H9 (cell line): ENCODE data around the gene ZBTB20. TPM values are rescaled to one million over a fixed set of nuclear protein-coding genes. Genes with fewer than 3 reads are reported as not detected.

ENCODE experiments used
- DNase-seq: peaks from one replicate; pipeline ENCODE4 v3.0.0-alpha.2; 2017
- H2AFZ ChIP-seq: one replicate; pipeline ENCODE4 v1.6.1; 2013; ENCODE audit warnings: mild to moderate bottlenecking, low read length, control low read depth, moderate library complexity
- H2AK5ac ChIP-seq: 2 replicates; pipeline ENCODE4 v1.6.1; 2013; ENCODE audit warnings: low read length, control low read depth, mixed read lengths; ENCODE audit not compliant: insufficient read length
- H2BK120ac ChIP-seq: one replicate; pipeline ENCODE4 v1.6.1; 2013; ENCODE audit warnings: low read depth, mild to moderate bottlenecking, low read length, control low read depth, inconsistent platforms; ENCODE audit not compliant: poor library complexity, severe bottlenecking
- H2BK12ac ChIP-seq: 2 replicates; pipeline ENCODE4 v1.6.1; 2013; ENCODE audit warnings: low read length, control low read depth, mixed read lengths, low read depth; ENCODE audit not compliant: insufficient read length
- H2BK15ac ChIP-seq: 2 replicates; pipeline ENCODE4 v1.6.1; 2013; ENCODE audit warnings: low read depth, low read length, control low read depth
- H2BK20ac ChIP-seq: one replicate; pipeline ENCODE4 v1.6.1; 2013; ENCODE audit warnings: low read depth, mild to moderate bottlenecking, low read length, control low read depth, inconsistent platforms; ENCODE audit not compliant: poor library complexity, severe bottlenecking
- H2BK5ac ChIP-seq: 2 replicates; pipeline ENCODE4 v1.6.1; 2013; ENCODE audit warnings: low read length, control low read depth, mixed read lengths; ENCODE audit not compliant: insufficient read length
- H3K14ac ChIP-seq: 2 replicates; pipeline ENCODE4 v1.6.1; 2013; ENCODE audit warnings: low read length, control low read depth; ENCODE audit not compliant: insufficient read depth
- H3K18ac ChIP-seq: 2 replicates; pipeline ENCODE4 v1.6.1; 2013; ENCODE audit warnings: low read depth, mild to moderate bottlenecking, mixed read lengths, low read length, control low read depth; ENCODE audit not compliant: insufficient read length
- H3K23ac ChIP-seq: 2 replicates; pipeline ENCODE4 v1.6.1; 2013; ENCODE audit warnings: low read length, control low read depth, mixed read lengths, low read depth; ENCODE audit not compliant: insufficient read length
- H3K23me2 ChIP-seq: 2 replicates; pipeline ENCODE4 v1.6.1; 2013; ENCODE audit warnings: low read depth, mild to moderate bottlenecking, mixed read lengths, low read length, control low read depth; ENCODE audit not compliant: insufficient read length, poor library complexity, severe bottlenecking
- H3K27ac ChIP-seq: 2 replicates; pipeline ENCODE4 v1.5.1; 2013; ENCODE audit warnings: low read length, control low read depth, mixed read lengths, low read depth; ENCODE audit not compliant: insufficient read length
- H3K27me3 ChIP-seq: 2 replicates; pipeline ENCODE4 v1.6.1; 2013; ENCODE audit warnings: low read length, control low read depth, inconsistent platforms; ENCODE audit not compliant: insufficient read depth
- H3K4ac ChIP-seq: 2 replicates; pipeline ENCODE4 v1.6.1; 2013; ENCODE audit warnings: low read depth, mild to moderate bottlenecking, control low read depth, inconsistent platforms, low read length, moderate library complexity
- H3K4me1 ChIP-seq: 2 replicates; pipeline ENCODE4 v1.6.1; 2013; ENCODE audit warnings: low read length, control low read depth, inconsistent platforms; ENCODE audit not compliant: insufficient read depth
- H3K4me2 ChIP-seq: 2 replicates; pipeline ENCODE4 v1.6.1; 2013; ENCODE audit warnings: low read length, control low read depth, mixed read lengths; ENCODE audit not compliant: insufficient read length, insufficient read depth
- H3K56ac ChIP-seq: 2 replicates; pipeline ENCODE4 v1.6.1; 2013; ENCODE audit warnings: low read depth, mild to moderate bottlenecking, mixed read lengths, low read length, control low read depth; ENCODE audit not compliant: insufficient read length
- H3K79me1 ChIP-seq: 2 replicates; pipeline ENCODE4 v1.6.1; 2013; ENCODE audit warnings: low read depth, mild to moderate bottlenecking, moderate library complexity, low read length, control low read depth, inconsistent platforms; ENCODE audit not compliant: insufficient read depth, poor library complexity, severe bottlenecking
- H3K79me2 ChIP-seq: 2 replicates; pipeline ENCODE4 v1.6.1; 2013; ENCODE audit warnings: low read length, control low read depth, inconsistent platforms; ENCODE audit not compliant: insufficient read depth
- H3K9ac ChIP-seq: 2 replicates; pipeline ENCODE4 v1.6.1; 2013; ENCODE audit warnings: low read length, control low read depth, mixed read lengths; ENCODE audit not compliant: insufficient read length; ENCODE audit errors: extremely low read depth
- H3K9me3 ChIP-seq: one replicate; pipeline ENCODE4 v1.6.1; 2013; ENCODE audit warnings: low read depth, low read length, inconsistent platforms; ENCODE audit not compliant: control insufficient read depth
- H3T11ph ChIP-seq: one replicate; pipeline ENCODE4 v1.6.1; 2013; ENCODE audit warnings: mild to moderate bottlenecking, low read length, control low read depth, inconsistent platforms
- H4K20me1 ChIP-seq: one replicate; pipeline ENCODE4 v1.6.1; 2013; ENCODE audit not compliant: control insufficient read depth, insufficient read length, insufficient read depth
- H4K5ac ChIP-seq: 2 replicates; pipeline ENCODE4 v1.6.1; 2013; ENCODE audit warnings: low read depth, mild to moderate bottlenecking, mixed read lengths, low read length, control low read depth; ENCODE audit not compliant: insufficient read length
- H4K8ac ChIP-seq: replicated peaks from 2 replicates; pipeline ENCODE4 v1.6.1; 2013; ENCODE audit warnings: low read length, control low read depth, mixed read lengths, low read depth; ENCODE audit not compliant: insufficient read length
- H4K91ac ChIP-seq: 2 replicates; pipeline ENCODE4 v1.6.1; 2013; ENCODE audit warnings: low read depth, mild to moderate bottlenecking, moderate library complexity, mixed read lengths, low read length, control low read depth; ENCODE audit not compliant: insufficient read length
- H3K27ac Mint-ChIP-seq, 3 experiments: 2 replicates in 2 of 3; 3 replicates in 1 of 3; pipeline ENCODE4 v1.8.0; 2020 to 2021; ENCODE audit warnings: mixed read lengths in 3 of 3, mild to moderate bottlenecking in 1 of 3, moderate library complexity in 1 of 3
- H3K27me3 Mint-ChIP-seq: 2 replicates; pipeline ENCODE4 v1.8.0; 2021; ENCODE audit warnings: low read depth, mild to moderate bottlenecking, moderate library complexity, mixed read lengths
- H3K36me3 Mint-ChIP-seq, 3 experiments: 2 replicates in 2 of 3; 3 replicates in 1 of 3; pipeline ENCODE4 v1.8.0; 2020 to 2021; ENCODE audit warnings: low read depth in 3 of 3, mixed read lengths in 3 of 3; ENCODE audit not compliant: insufficient read depth in 1 of 3
- H3K4me1 Mint-ChIP-seq, 2 experiments: 2 replicates each; pipeline ENCODE4 v1.8.0; 2020; ENCODE audit warnings: mixed read lengths in 2 of 2
- H3K4me3 Mint-ChIP-seq, 2 experiments: 2 replicates in 1 of 2; 3 replicates in 1 of 2; pipeline ENCODE4 v1.8.0; 2020 to 2021; ENCODE audit warnings: mild to moderate bottlenecking in 2 of 2, mixed read lengths in 2 of 2, moderate library complexity in 1 of 2
- H3K9me3 Mint-ChIP-seq, 2 experiments: 2 replicates in 1 of 2; 3 replicates in 1 of 2; pipeline ENCODE4 v1.8.0; 2020; ENCODE audit warnings: mild to moderate bottlenecking in 2 of 2, mixed read lengths in 2 of 2, moderate library complexity in 1 of 2
- WGBS: extraction: QIAGEN DNeasy Blood & Tissue Kit; methylation state at CpG from one replicate; pipeline ENCODE4 v1.1.7; 2013; ENCODE audit warnings: missing lambda C conversion rate, low lambda C conversion rate, mixed read lengths; ENCODE audit not compliant: insufficient read length; ENCODE audit errors: extremely low coverage; 5-methylcytosine and 5-hydroxymethylcytosine counted together
- total RNA-seq: library from RNA; stranded (reverse); gene quantifications from 2 replicates; pipeline ENCODE4 v1.2.1, GENCODE V29; 2021
- TF ChIP-seq, protein P1 (sequence below): fragments of 200-600 bp; sonication (generic); conservative IDR thresholded peaks from 3 replicates; pipeline ENCODE4 v1.8.0; 2021; ENCODE audit warnings: antibody characterized with exemption, mild to moderate bottlenecking

The ZBTB20 gene
- total RNA-seq, 1 experiment from 2014 or later = 0.70 TPM

DNA sequence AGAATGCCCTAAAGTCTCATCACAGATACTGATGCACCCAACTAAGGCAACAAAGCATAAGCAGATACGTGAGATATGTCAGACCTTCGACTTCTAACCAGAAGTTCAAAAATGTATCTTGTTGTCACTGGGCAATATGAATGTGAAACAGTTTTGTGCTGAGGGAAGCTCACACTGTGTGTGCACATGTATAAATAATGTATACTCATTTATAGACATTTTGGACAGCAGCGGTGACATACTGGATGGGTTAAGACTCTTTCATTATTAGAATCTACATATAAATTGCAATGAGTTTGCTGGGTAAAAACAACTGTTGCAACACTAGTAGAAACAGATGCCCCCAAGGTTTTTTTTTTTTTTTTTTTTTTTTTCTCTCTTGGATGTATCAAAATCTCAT lies 815.4 kb downstream of the ZBTB20 start:
- DNase-seq = no peak
- Histone ChIP-seq H2AK5ac (no peak overlapping the region), H3K4me2 (no peak overlapping the region), H2BK120ac (no peak overlapping the region), H3K79me1 (no peaks in the 10 kb centered on the region), H3K23me2 (peaks cover 2% of the 10 kb centered on the region), H3K4me1 (no peaks in the 10 kb centered on the region; the same call in 1 of the 2 replicates), H3K14ac (no peak overlapping the region), H3K79me2 (no peaks in the 10 kb centered on the region), H3K27me3 (no peaks in the 10 kb centered on the region), H4K5ac (no peak overlapping the region), H3K9me3 (no peaks in the 10 kb centered on the region), H4K20me1 (no peaks in the 10 kb centered on the region), H3K9ac (no peak overlapping the region), H2BK15ac (no peak overlapping the region), H3K27ac (no peak overlapping the region), H3T11ph (no peak overlapping the region), H2BK5ac (no peak overlapping the region), H3K23ac (no peak overlapping the region), H4K8ac (no peak overlapping the region), H3K4ac (no peak overlapping the region), H2AFZ (no peak overlapping the region), H3K18ac (no peak overlapping the region), H4K91ac (no peak overlapping the region), H2BK12ac (no peak overlapping the region), H3K56ac (no peak overlapping the region), H2BK20ac (no peak overlapping the region)
- peaks cover 0 to 4% of the 10 kb centered on the region in 2 experiments; a peak in 1 of 5 replicates for H3K9me3 Mint-ChIP-seq
- WGBS = no CpG with 5 or more reads among the region's 3 CpGs
- no peak overlapping the region for H3K27ac Mint-ChIP-seq
- H3K4me3 Mint-ChIP-seq = no peak overlapping the region
- peaks cover 50 to 56% of the 10 kb centered on the region in 2 experiments for H3K4me1 Mint-ChIP-seq
- H3K36me3 Mint-ChIP-seq = peaks cover 0 to 12% (median 2%) of the 10 kb centered on the region in 3 experiments; a peak in 2 of 7 replicates
- TF ChIP-seq, protein P1, sequence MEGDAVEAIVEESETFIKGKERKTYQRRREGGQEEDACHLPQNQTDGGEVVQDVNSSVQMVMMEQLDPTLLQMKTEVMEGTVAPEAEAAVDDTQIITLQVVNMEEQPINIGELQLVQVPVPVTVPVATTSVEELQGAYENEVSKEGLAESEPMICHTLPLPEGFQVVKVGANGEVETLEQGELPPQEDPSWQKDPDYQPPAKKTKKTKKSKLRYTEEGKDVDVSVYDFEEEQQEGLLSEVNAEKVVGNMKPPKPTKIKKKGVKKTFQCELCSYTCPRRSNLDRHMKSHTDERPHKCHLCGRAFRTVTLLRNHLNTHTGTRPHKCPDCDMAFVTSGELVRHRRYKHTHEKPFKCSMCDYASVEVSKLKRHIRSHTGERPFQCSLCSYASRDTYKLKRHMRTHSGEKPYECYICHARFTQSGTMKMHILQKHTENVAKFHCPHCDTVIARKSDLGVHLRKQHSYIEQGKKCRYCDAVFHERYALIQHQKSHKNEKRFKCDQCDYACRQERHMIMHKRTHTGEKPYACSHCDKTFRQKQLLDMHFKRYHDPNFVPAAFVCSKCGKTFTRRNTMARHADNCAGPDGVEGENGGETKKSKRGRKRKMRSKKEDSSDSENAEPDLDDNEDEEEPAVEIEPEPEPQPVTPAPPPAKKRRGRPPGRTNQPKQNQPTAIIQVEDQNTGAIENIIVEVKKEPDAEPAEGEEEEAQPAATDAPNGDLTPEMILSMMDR = no peak
- H3K27me3 Mint-ChIP-seq = no peaks in the 10 kb centered on the region
